ENCODE results near the gene RNASE8. TPM values are rescaled to one million over a fixed set of nuclear protein-coding genes. Genes with fewer than 3 reads are reported as not detected.
"Not testable (repeated sequence)": the region's sequence is repeated elsewhere in the genome, so short reads cannot be mapped to it uniquely, and the experiment has no call there.

Gene RNASE8
- total RNA-seq, 1 donor from 2014 or later: not detected

GRCh38 chr14:21038441-21039422, 18.9 kb upstream of the RNASE8 start:
- no peaks in the 10 kb centered on the region for H3K9me3 Mint-ChIP-seq (ENCODE audit: low read depth)
- peak overlapping the region; percentile 62 for H3K27ac Mint-ChIP-seq (ENCODE audit: unreplicated experiment)
- DNase-seq (ENCODE audit: low spot score): no peak
- H3K27me3 Mint-ChIP-seq (ENCODE audit: low read depth): peaks cover 4% of the 10 kb centered on the region
- H3K36me3 Mint-ChIP-seq (ENCODE audit: low read depth): no peaks in the 10 kb centered on the region
- peaks cover 34% of the 10 kb centered on the region for H3K4me1 Mint-ChIP-seq (ENCODE audit: low read depth)
- no peak overlapping the region for H3K4me3 Mint-ChIP-seq (ENCODE audit: unreplicated experiment)
- TF ChIP-seq, protein P1, sequence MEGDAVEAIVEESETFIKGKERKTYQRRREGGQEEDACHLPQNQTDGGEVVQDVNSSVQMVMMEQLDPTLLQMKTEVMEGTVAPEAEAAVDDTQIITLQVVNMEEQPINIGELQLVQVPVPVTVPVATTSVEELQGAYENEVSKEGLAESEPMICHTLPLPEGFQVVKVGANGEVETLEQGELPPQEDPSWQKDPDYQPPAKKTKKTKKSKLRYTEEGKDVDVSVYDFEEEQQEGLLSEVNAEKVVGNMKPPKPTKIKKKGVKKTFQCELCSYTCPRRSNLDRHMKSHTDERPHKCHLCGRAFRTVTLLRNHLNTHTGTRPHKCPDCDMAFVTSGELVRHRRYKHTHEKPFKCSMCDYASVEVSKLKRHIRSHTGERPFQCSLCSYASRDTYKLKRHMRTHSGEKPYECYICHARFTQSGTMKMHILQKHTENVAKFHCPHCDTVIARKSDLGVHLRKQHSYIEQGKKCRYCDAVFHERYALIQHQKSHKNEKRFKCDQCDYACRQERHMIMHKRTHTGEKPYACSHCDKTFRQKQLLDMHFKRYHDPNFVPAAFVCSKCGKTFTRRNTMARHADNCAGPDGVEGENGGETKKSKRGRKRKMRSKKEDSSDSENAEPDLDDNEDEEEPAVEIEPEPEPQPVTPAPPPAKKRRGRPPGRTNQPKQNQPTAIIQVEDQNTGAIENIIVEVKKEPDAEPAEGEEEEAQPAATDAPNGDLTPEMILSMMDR (IDR thresholded peaks at IDR 0.05): no peak

- Mint-ChIP-seq H3K27ac (ENCODE audit: unreplicated experiment) (peak overlapping the region; percentile 62), H3K36me3 (ENCODE audit: low read depth) (no peaks in the 10 kb centered on the region), H3K9me3 (ENCODE audit: low read depth) (no peaks in the 10 kb centered on the region), H3K27me3 (ENCODE audit: low read depth) (peaks cover 4% of the 10 kb centered on the region), H3K4me1 (ENCODE audit: low read depth) (peaks cover 34% of the 10 kb centered on the region), H3K4me3 (ENCODE audit: unreplicated experiment) (no peak overlapping the region)
- TF ChIP-seq, protein P1 (IDR thresholded peaks at IDR 0.05): peak; percentile 88
- DNase-seq (ENCODE audit: low spot score): no peak
These were observed 17.8 kb upstream of the RNASE8 start for GRCh38 chr14:21039585-21040369.

GRCh38 chr14:21040370-21040925, 17.2 kb upstream of the RNASE8 start:
- no peaks in the 10 kb centered on the region for H3K36me3 Mint-ChIP-seq (ENCODE audit: low read depth)
- no peak for DNase-seq (ENCODE audit: low spot score)
- TF ChIP-seq, protein P1 (IDR thresholded peaks at IDR 0.05): peak; percentile 50
- no peak overlapping the region for H3K4me3 Mint-ChIP-seq (ENCODE audit: unreplicated experiment)
- no peaks in the 10 kb centered on the region for H3K9me3 Mint-ChIP-seq (ENCODE audit: low read depth)
- peaks cover 34% of the 10 kb centered on the region for H3K4me1 Mint-ChIP-seq (ENCODE audit: low read depth)
- no peak overlapping the region for H3K27ac Mint-ChIP-seq (ENCODE audit: unreplicated experiment)
- H3K27me3 Mint-ChIP-seq (ENCODE audit: low read depth): peaks cover 5% of the 10 kb centered on the region

DNA sequence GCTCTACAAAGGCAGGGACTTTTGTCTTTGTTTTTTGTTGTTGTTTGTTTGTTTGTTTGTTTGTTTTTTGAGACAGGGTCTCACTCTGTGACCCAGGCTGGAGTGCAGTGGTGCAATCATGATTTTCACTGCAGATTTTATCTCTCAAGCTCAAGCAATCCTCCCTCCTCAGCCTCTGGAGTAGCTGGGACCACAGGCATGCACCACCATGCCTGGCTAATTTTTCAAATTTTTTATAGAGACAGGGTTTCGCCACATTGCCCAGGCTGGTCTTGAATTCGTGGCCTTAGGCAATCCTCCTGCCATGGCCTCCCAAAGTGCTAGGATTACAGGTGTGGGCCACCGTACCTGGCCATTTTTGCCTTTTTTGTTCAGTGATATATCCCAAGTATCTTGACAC, 16.7 kb upstream of the RNASE8 start:
- not testable (repeated sequence) for H3K27me3 Mint-ChIP-seq (ENCODE audit: low read depth); H3K9me3 Mint-ChIP-seq (ENCODE audit: low read depth); H3K27ac Mint-ChIP-seq (ENCODE audit: unreplicated experiment); H3K36me3 Mint-ChIP-seq (ENCODE audit: low read depth); DNase-seq (ENCODE audit: low spot score); H3K4me3 Mint-ChIP-seq (ENCODE audit: unreplicated experiment)
- peaks cover 34% of the 10 kb centered on the region for H3K4me1 Mint-ChIP-seq (ENCODE audit: low read depth)

- H3K9me3 Mint-ChIP-seq (ENCODE audit: low read depth): no peaks in the 10 kb centered on the region
- H3K27me3 Mint-ChIP-seq (ENCODE audit: low read depth): peaks cover 5% of the 10 kb centered on the region
- DNase-seq (ENCODE audit: low spot score): no peak
- no peaks in the 10 kb centered on the region for H3K36me3 Mint-ChIP-seq (ENCODE audit: low read depth)
- TF ChIP-seq, protein P1 (IDR thresholded peaks at IDR 0.05): no peak
- H3K4me3 Mint-ChIP-seq (ENCODE audit: unreplicated experiment): no peak within 1 kb of the TSS
- H3K27ac Mint-ChIP-seq (ENCODE audit: unreplicated experiment): no peak within 1 kb of the TSS
- H3K4me1 Mint-ChIP-seq (ENCODE audit: low read depth): peaks cover 34% of the 10 kb centered on the region
These were observed 15.8 kb upstream of the RNASE8 start, which contains the start of gene RNASE7 for GRCh38 chr14:21041676-21042433. Gene RNASE7, plus strand, starts transcription at chr14:21042362. Its CDS starts 631 bp downstream, at chr14:21042993.

Measured in chondrocyte (in vitro differentiated cells).